BLaER1 (cell line): ENCODE data around the gene RIMBP3C.
"Not testable (repeated sequence)": the region's sequence is repeated elsewhere in the genome, so short reads cannot be mapped to it uniquely, and the experiment has no call there.

Experiments used
- H3K27ac ChIP-seq: shearing (Covaris generic); formaldehyde crosslinking; 2 replicates; pipeline ENCODE4 v1.8.1; 2022
- H3K27me3 ChIP-seq: shearing (Covaris generic); formaldehyde crosslinking; 2 replicates; pipeline ENCODE4 v1.8.1; 2022
- H3K36me3 ChIP-seq: shearing (Covaris generic); formaldehyde crosslinking; 2 replicates; pipeline ENCODE4 v1.8.1; 2022
- H3K4me1 ChIP-seq: shearing (Covaris generic); formaldehyde crosslinking; 2 replicates; pipeline ENCODE4 v1.8.1; 2022
- H3K4me2 ChIP-seq: shearing (Covaris generic); formaldehyde crosslinking; 2 replicates; pipeline ENCODE4 v1.8.1; 2022
- H3K4me3 ChIP-seq: shearing (Covaris generic); formaldehyde crosslinking; 2 replicates; pipeline ENCODE4 v1.8.1; 2022
- H3K9ac ChIP-seq: shearing (Covaris generic); formaldehyde crosslinking; 2 replicates; pipeline ENCODE4 v1.8.1; 2022
- H3K9me3 ChIP-seq: shearing (Covaris generic); formaldehyde crosslinking; 2 replicates; pipeline ENCODE4 v1.8.1; 2022
- H4K20me1 ChIP-seq: shearing (Covaris generic); formaldehyde crosslinking; 2 replicates; pipeline ENCODE4 v1.8.1; 2022
- Cebpa-rat ChIP-seq: shearing (Covaris generic); IDR thresholded peaks from 2 replicates; pipeline ENCODE4 v1.8.1; 2022

The RIMBP3C gene

GRCh38 chr22:21564411-21564810 is 13.2 kb upstream of the RIMBP3C start:
- H3K4me2 ChIP-seq, result no peak overlapping the region
- H3K27ac ChIP-seq, result no peak overlapping the region
- no peaks in the 10 kb centered on the region for H3K9me3 ChIP-seq

GRCh38 chr22:21563912-21564311 is 12.7 kb upstream of the RIMBP3C start:
- no peak overlapping the region for H3K27ac ChIP-seq
- peaks cover 2% of the 10 kb centered on the region for H3K4me1 ChIP-seq
- H3K27me3 ChIP-seq, result no peaks in the 10 kb centered on the region
- no peaks in the 10 kb centered on the region for H3K36me3 ChIP-seq
- no peak overlapping the region for H3K9ac ChIP-seq
- H3K4me3 ChIP-seq, result no peak overlapping the region
- no peak for TF ChIP-seq Cebpa-rat
- H3K4me2 ChIP-seq, result no peak overlapping the region
- H3K9me3 ChIP-seq, result no peaks in the 10 kb centered on the region
- peaks cover 13% of the 10 kb centered on the region for H4K20me1 ChIP-seq

More at GRCh38 chr22:21564411-21564810, 13.2 kb upstream of the RIMBP3C start:
- Histone ChIP-seq H4K20me1 (peaks cover 18% of the 10 kb centered on the region), H3K9ac (no peak overlapping the region), H3K36me3 (no peaks in the 10 kb centered on the region), H3K4me3 (no peak overlapping the region), H3K4me1 (peaks cover 7% of the 10 kb centered on the region), H3K27me3 (no peaks in the 10 kb centered on the region)
- no peak for TF ChIP-seq Cebpa-rat

- H3K9ac ChIP-seq, H3K4me2 ChIP-seq, H3K27ac ChIP-seq, H4K20me1 ChIP-seq, H3K4me3 ChIP-seq, H3K4me1 ChIP-seq, H3K36me3 ChIP-seq, H3K9me3 ChIP-seq, H3K27me3 ChIP-seq: not testable (repeated sequence)
These were observed 9.4 kb upstream of the RIMBP3C start for GRCh38 chr22:21560657-21561056.

GRCh38 chr22:21559345-21560125 is 8.3 kb upstream of the RIMBP3C start:
- H3K4me1 ChIP-seq, H3K9me3 ChIP-seq, H3K9ac ChIP-seq, H3K36me3 ChIP-seq, H3K4me2 ChIP-seq, H3K27ac ChIP-seq, H3K27me3 ChIP-seq, H3K4me3 ChIP-seq, H4K20me1 ChIP-seq: not testable (repeated sequence)

- H3K27me3 ChIP-seq, H3K9ac ChIP-seq, H4K20me1 ChIP-seq, H3K4me1 ChIP-seq, H3K27ac ChIP-seq, H3K4me3 ChIP-seq, H3K4me2 ChIP-seq, H3K9me3 ChIP-seq, H3K36me3 ChIP-seq: not testable (repeated sequence)
These were observed 598 bp downstream of the RIMBP3C start for GRCh38 chr22:21550678-21551047.

GRCh38 chr22:21550008-21550677 is 1.1 kb downstream of the RIMBP3C start:
- H4K20me1 ChIP-seq, H3K9ac ChIP-seq, H3K4me2 ChIP-seq, H3K36me3 ChIP-seq, H3K4me1 ChIP-seq, H3K27me3 ChIP-seq, H3K4me3 ChIP-seq, H3K9me3 ChIP-seq, H3K27ac ChIP-seq: not testable (repeated sequence)

- not testable (repeated sequence) for H3K27ac ChIP-seq, H3K36me3 ChIP-seq, H3K9me3 ChIP-seq, H3K27me3 ChIP-seq, H3K9ac ChIP-seq, H3K4me2 ChIP-seq, H4K20me1 ChIP-seq, H3K4me3 ChIP-seq, H3K4me1 ChIP-seq
These were observed 1.7 kb downstream of the RIMBP3C start for GRCh38 chr22:21549558-21549957.

GRCh38 chr22:21544432-21545322 is 6.6 kb downstream of the RIMBP3C start:
- H3K27me3 ChIP-seq, H3K27ac ChIP-seq, H3K9me3 ChIP-seq, H3K4me2 ChIP-seq, H3K4me1 ChIP-seq, H3K4me3 ChIP-seq, H3K9ac ChIP-seq, H3K36me3 ChIP-seq, H4K20me1 ChIP-seq: not testable (repeated sequence)

- H3K9me3 ChIP-seq, H3K36me3 ChIP-seq, H3K27ac ChIP-seq, H3K4me1 ChIP-seq, H4K20me1 ChIP-seq, H3K27me3 ChIP-seq, H3K9ac ChIP-seq, H3K4me3 ChIP-seq, H3K4me2 ChIP-seq: not testable (repeated sequence)
These were observed 11.4 kb downstream of the RIMBP3C start for GRCh38 chr22:21539862-21540261.

GRCh38 chr22:21532863-21533648 is 18.2 kb downstream of the RIMBP3C start:
- not testable (repeated sequence) for H3K36me3 ChIP-seq, H3K4me3 ChIP-seq, H3K9ac ChIP-seq, H3K4me2 ChIP-seq, H3K27me3 ChIP-seq, H3K27ac ChIP-seq, H3K9me3 ChIP-seq, H3K4me1 ChIP-seq, H4K20me1 ChIP-seq

GRCh38 chr22:21531525-21531924 is 19.7 kb downstream of the RIMBP3C start:
- not testable (repeated sequence) for H3K4me1 ChIP-seq, H3K4me2 ChIP-seq, H3K27ac ChIP-seq, H3K9me3 ChIP-seq, H3K9ac ChIP-seq, H3K27me3 ChIP-seq, H4K20me1 ChIP-seq, H3K4me3 ChIP-seq, H3K36me3 ChIP-seq

- H3K9ac ChIP-seq, H3K27ac ChIP-seq, H3K4me2 ChIP-seq, H3K36me3 ChIP-seq, H3K4me3 ChIP-seq, H3K9me3 ChIP-seq, H3K4me1 ChIP-seq, H3K27me3 ChIP-seq, H4K20me1 ChIP-seq: not testable (repeated sequence)
These were observed 24.4 kb downstream of the RIMBP3C start for GRCh38 chr22:21526705-21527500.
